Keratinocyte (primary cell): ENCODE measurements around the gene CYP4V2. TPM values are rescaled to one million over a fixed set of nuclear protein-coding genes. Genes with fewer than 3 reads are reported as not detected.

Experiments used
- DNase-seq: peaks from one replicate; pipeline ENCODE4 v3.0.0-alpha.2; 2011; ENCODE audit warnings: low read depth, missing footprints, low spot score
- FAIRE-seq: peaks from 2 replicates; lab custom pipeline; 2011; peaks lifted over from hg19 to GRCh38; lab: Jason Lieb, UNC
- H2AFZ ChIP-seq: 2 replicates; pipeline ENCODE4 v1.6.0; 2012; ENCODE audit warnings: low read length, control low read depth, inconsistent platforms; ENCODE audit not compliant: control insufficient read depth
- H3K27ac ChIP-seq: 2 replicates; pipeline ENCODE4 v1.5.1; 2011; ENCODE audit warnings: low read length; ENCODE audit not compliant: control insufficient read depth, insufficient read depth
- H3K27me3 ChIP-seq: 3 replicates; pipeline ENCODE4 v1.6.0; 2011; ENCODE audit warnings: low read length; ENCODE audit not compliant: control insufficient read depth, insufficient read depth; ENCODE audit errors: extremely low read depth
- H3K36me3 ChIP-seq, 2 experiments: 2 replicates in 1 of 2; 3 replicates in 1 of 2; pipeline ENCODE4 v1.5.1; 2011; ENCODE audit warnings: low read length in 2 of 2, mild to moderate bottlenecking in 1 of 2; ENCODE audit not compliant: control insufficient read depth in 2 of 2, insufficient read depth in 2 of 2; ENCODE audit errors: extremely low read depth in 1 of 2
- H3K4me1 ChIP-seq: 3 replicates; pipeline ENCODE4 v1.5.1; 2011; ENCODE audit warnings: low read length; ENCODE audit not compliant: control insufficient read depth, insufficient read depth; ENCODE audit errors: extremely low read depth
- H3K4me2 ChIP-seq: 3 replicates; pipeline ENCODE4 v1.6.0; 2011; ENCODE audit warnings: low read depth, low read length; ENCODE audit not compliant: control insufficient read depth, insufficient read depth; ENCODE audit errors: extremely low read depth
- H3K4me3 ChIP-seq, 3 experiments: fragments of 200-600 bp in 1 of 3; sonication (generic) in 1 of 3; 2 replicates in 2 of 3; 3 replicates in 1 of 3; pipeline ENCODE4 v1.5.1; 2011 to 2016; ENCODE audit warnings: low read length in 3 of 3, mild to moderate bottlenecking in 3 of 3, control low read depth in 2 of 3, inconsistent platforms in 1 of 3, low read depth in 1 of 3, mixed read lengths in 1 of 3, mixed run types in 1 of 3, moderate library complexity in 1 of 3; ENCODE audit not compliant: control insufficient read depth in 2 of 3, insufficient read depth in 2 of 3; ENCODE audit errors: extremely low read depth in 1 of 3
- H3K79me2 ChIP-seq: 2 replicates; pipeline ENCODE4 v1.6.0; 2012; ENCODE audit warnings: low read length; ENCODE audit not compliant: control insufficient read depth, insufficient read depth
- H3K9ac ChIP-seq: 3 replicates; pipeline ENCODE4 v1.6.0; 2011; ENCODE audit warnings: low read length; ENCODE audit not compliant: control insufficient read depth, insufficient read depth; ENCODE audit errors: extremely low read depth
- H3K9me1 ChIP-seq: 3 replicates; pipeline ENCODE4 v1.6.0; 2011; ENCODE audit warnings: low read length; ENCODE audit not compliant: control insufficient read depth, insufficient read depth; ENCODE audit errors: extremely low read depth
- H3K9me3 ChIP-seq: 2 replicates; pipeline ENCODE4 v1.5.1; 2012; ENCODE audit warnings: low read depth, low read length; ENCODE audit not compliant: control insufficient read depth
- H4K20me1 ChIP-seq: 3 replicates; pipeline ENCODE4 v1.6.0; 2011; ENCODE audit warnings: low read length; ENCODE audit not compliant: control insufficient read depth, insufficient read depth; ENCODE audit errors: extremely low read depth
- CTCF ChIP-seq, 3 experiments: IDR thresholded peaks in 1 of 3; conservative IDR thresholded peaks in 1 of 3; optimal IDR thresholded peaks in 1 of 3; 2 replicates in 2 of 3; 3 replicates in 1 of 3; pipeline versions ENCODE3 to v1.5.1; 2011; ENCODE audit warnings: low read length in 3 of 3, mild to moderate bottlenecking in 3 of 3, moderate library complexity in 2 of 3, control low read depth in 1 of 3, inconsistent platforms in 1 of 3; ENCODE audit not compliant: insufficient read depth in 2 of 3; ENCODE audit errors: extremely low read depth in 1 of 3
- EZH2 ChIP-seq: IDR thresholded peaks from one replicate; pipeline ENCODE4 v1.6.1; 2012; ENCODE audit warnings: inconsistent platforms, mild to moderate bottlenecking, low read length, moderate library complexity
- dilution Hi-C: fragments of 300-500 bp; cut with MboI; formaldehyde crosslinking; loops from one replicate; pipeline ENCODE4 v1.7.0; 2020; ENCODE audit warnings: low sequenced_read_pairs; ENCODE audit not compliant: extremely low pct_ligation_motif_present
- polyA plus RNA-seq, 5 experiments: library from polyadenylated mRNA; depleted of rRNA in 3 of 5; stranded (reverse) in 3 of 5; stranded (forward) in 1 of 5; unstranded in 1 of 5; fragments of >200 nt; gene quantifications; 1 replicate in 1 of 5; 2 replicates in 3 of 5; 3 replicates in 1 of 5; pipeline versions ENCODE4 v1.2.1 to v1.2.3, GENCODE V29; 2011 to 2012; ENCODE audit warnings: missing spikeins in 2 of 5, low read depth in 1 of 5, low replicate concordance in 1 of 5

Gene CYP4V2
- polyA plus RNA-seq, 1 donor (not counting 4 experiments of a cell fraction or from before 2014, with no cell fraction given) = 8.8 TPM

DNA sequence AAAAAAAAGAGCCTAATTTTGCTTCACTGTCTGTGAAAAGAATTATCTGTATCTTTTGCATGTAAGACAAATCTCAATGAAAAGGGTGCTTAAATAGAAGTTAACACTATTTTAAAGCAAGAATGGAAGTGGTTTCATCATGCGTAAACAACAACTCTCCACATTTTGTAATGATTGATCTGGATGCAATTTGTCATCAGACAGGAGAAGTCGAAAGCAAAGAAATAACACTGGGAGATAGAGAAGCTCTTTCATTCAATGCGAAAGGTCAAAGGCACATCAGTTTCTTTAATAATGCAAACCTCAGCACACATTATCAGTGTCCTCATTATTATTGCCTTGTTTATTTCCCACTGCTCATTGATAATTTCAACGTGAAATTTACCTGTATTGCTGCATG is 44.8 kb downstream of the CYP4V2 start:
- DNase-seq (no peak), FAIRE-seq (no peak)
- H3K9ac ChIP-seq = no peak overlapping the region
- H3K4me2 ChIP-seq = no peak overlapping the region
- no peaks in the 10 kb centered on the region for H3K9me1 ChIP-seq
- H2AFZ ChIP-seq = no peak overlapping the region
- no peaks in the 10 kb centered on the region for H3K27me3 ChIP-seq
- no peak for TF ChIP-seq CTCF (optimal IDR thresholded peaks at IDR 0.05 in 1 of 3, IDR thresholded peaks at IDR 0.05 in 1 of 3, conservative IDR thresholded peaks at IDR 0.05 in 1 of 3; ENCODE audit: extremely low read depth in 1 of 3, insufficient read depth in 2 of 3, low read length in 3 of 3)
- no peak for TF ChIP-seq EZH2
- H3K36me3 ChIP-seq = no peaks in the 10 kb centered on the region
- H3K4me3 ChIP-seq = no peak overlapping the region
- H3K27ac ChIP-seq = no peak overlapping the region
- H3K79me2 ChIP-seq = no peaks in the 10 kb centered on the region
- H3K9me3 ChIP-seq = no peaks in the 10 kb centered on the region
- dilution Hi-C loops = no loop called here
- no peaks in the 10 kb centered on the region for H4K20me1 ChIP-seq
- H3K4me1 ChIP-seq = no peaks in the 10 kb centered on the region

- Histone ChIP-seq H3K9ac (no peak overlapping the region), H3K27me3 (no peaks in the 10 kb centered on the region)
These were observed 49.1 kb downstream of the CYP4V2 start for GRCh38 chr4:186240452-186240847.

More at GRCh38 chr4:186240452-186240847, 49.1 kb downstream of the CYP4V2 start:
- DNase-seq (no peak), FAIRE-seq (no peak)
- Histone ChIP-seq H3K4me2 (no peak overlapping the region), H2AFZ (no peak overlapping the region), H3K27ac (no peak overlapping the region), H3K36me3 (no peaks in the 10 kb centered on the region), H3K79me2 (no peaks in the 10 kb centered on the region), H3K9me1 (no peaks in the 10 kb centered on the region), H4K20me1 (no peaks in the 10 kb centered on the region), H3K4me3 (no peak overlapping the region), H3K9me3 (no peaks in the 10 kb centered on the region), H3K4me1 (no peaks in the 10 kb centered on the region)
- dilution Hi-C loops = no loop called here
- TF ChIP-seq CTCF (optimal IDR thresholded peaks at IDR 0.05 in 1 of 3, IDR thresholded peaks at IDR 0.05 in 1 of 3, conservative IDR thresholded peaks at IDR 0.05 in 1 of 3; ENCODE audit: extremely low read depth in 1 of 3, insufficient read depth in 2 of 3, low read length in 3 of 3) (no peak), EZH2 (no peak)
